SH-SY5Y (cell line): Measurements from ENCODE around the gene CNPPD1.

Source experiments
- GATA2 ChIP-seq: IDR thresholded peaks from 2 replicates; pipeline ENCODE4 v1.6.1; 2011; ENCODE audit warnings: mild to moderate bottlenecking, low read depth, low read length
- GATA3 ChIP-seq: IDR thresholded peaks from 2 replicates; pipeline ENCODE4 v1.6.1; 2011; ENCODE audit warnings: low read depth, mild to moderate bottlenecking, low read length, moderate library complexity

CNPPD1 gene

GRCh38 chr2:219176818-219177551, at the start of gene CNPPD1:
TSS of gene CNPPD1 (minus strand) at chr2:219176925. CDS start at chr2:219176828, 97 bp downstream.
- no peak for TF ChIP-seq GATA3
- no peak for TF ChIP-seq GATA2

GRCh38 chr2:219225350-219225749, 48.6 kb upstream of the CNPPD1 start:
- TF ChIP-seq GATA2 (no peak), GATA3 (no peak)

GRCh38 chr2:219223831-219224610, 47.3 kb upstream of the CNPPD1 start:
- TF ChIP-seq GATA3, result no peak
- TF ChIP-seq GATA2, result no peak

- no peak for TF ChIP-seq GATA3
- no peak for TF ChIP-seq GATA2
Measured at GRCh38 chr2:219221957-219222518, 45.3 kb upstream of the CNPPD1 start.

GRCh38 chr2:219220652-219221402, 44.1 kb upstream of the CNPPD1 start:
- TF ChIP-seq GATA3, result no peak
- no peak for TF ChIP-seq GATA2

GRCh38 chr2:219219784-219220532, 43.2 kb upstream of the CNPPD1 start:
- TF ChIP-seq GATA3, result no peak
- TF ChIP-seq GATA2, result no peak

GRCh38 chr2:219218732-219219701, 42.3 kb upstream of the CNPPD1 start, which contains the start of gene ABCB6:
TSS of gene ABCB6 (minus strand) at chr2:219218958. CDS start at chr2:219218673, 285 bp downstream.
- no peak for TF ChIP-seq GATA2
- no peak for TF ChIP-seq GATA3

- TF ChIP-seq GATA2 (no peak), GATA3 (no peak)
Measured at GRCh38 chr2:219218217-219218731, 41.5 kb upstream of the CNPPD1 start.

GRCh38 chr2:219216535-219216915, 39.8 kb upstream of the CNPPD1 start:
- TF ChIP-seq GATA2 (no peak), GATA3 (no peak)

- TF ChIP-seq GATA2 (no peak), GATA3 (no peak)
Measured at GRCh38 chr2:219215871-219216534, 39.3 kb upstream of the CNPPD1 start.

GRCh38 chr2:219214786-219215185, 38.1 kb upstream of the CNPPD1 start:
- no peak for TF ChIP-seq GATA3

- TF ChIP-seq GATA2 (no peak), GATA3 (no peak)
Measured at GRCh38 chr2:219214141-219214540, 37.4 kb upstream of the CNPPD1 start.
